Middle frontal gyrus (tissue), 1 donor: Measurements from ENCODE around the gene WFIKKN2.
"Not testable (repeated sequence)": the region's sequence is repeated elsewhere in the genome, so short reads cannot be mapped to it uniquely, and the experiment has no call there.

Experiments used
- DNase-seq: peaks from one replicate; pipeline ENCODE4 v3.0.0-alpha.2; 2015; ENCODE audit warnings: low spot score; ENCODE audit errors: extremely low spot score

Gene WFIKKN2

GRCh38 chr17:50850640-50851039 lies 15.3 kb downstream of the WFIKKN2 start:
- no peak for DNase-seq

GRCh38 chr17:50853015-50853615 lies 17.7 kb downstream of the WFIKKN2 start:
- DNase-seq = no peak

GRCh38 chr17:50853781-50854180 lies 18.4 kb downstream of the WFIKKN2 start:
- DNase-seq = no peak

GRCh38 chr17:50855708-50856330 lies 20.4 kb downstream of the WFIKKN2 start:
- no peak for DNase-seq

- no peak for DNase-seq
These were observed 21.0 kb downstream of the WFIKKN2 start for GRCh38 chr17:50856431-50856830.

- no peak for DNase-seq
These were observed 23.3 kb downstream of the WFIKKN2 start for GRCh38 chr17:50858486-50859225.

GRCh38 chr17:50859727-50860126 lies 24.3 kb downstream of the WFIKKN2 start:
- not testable (repeated sequence) for DNase-seq

GRCh38 chr17:50861334-50861676 lies 25.9 kb downstream of the WFIKKN2 start:
- no peak for DNase-seq

- DNase-seq = no peak
These were observed 26.6 kb downstream of the WFIKKN2 start for GRCh38 chr17:50861822-50862528.

GRCh38 chr17:50863221-50863843 lies 27.9 kb downstream of the WFIKKN2 start:
- DNase-seq = no peak

- DNase-seq = no peak
These were observed 28.5 kb downstream of the WFIKKN2 start for GRCh38 chr17:50863931-50864330.

- DNase-seq = no peak
These were observed 29.3 kb downstream of the WFIKKN2 start for GRCh38 chr17:50864747-50865059.

GRCh38 chr17:50865060-50865867 lies 29.9 kb downstream of the WFIKKN2 start:
- DNase-seq = no peak

- DNase-seq = no peak
These were observed 30.5 kb downstream of the WFIKKN2 start for GRCh38 chr17:50865868-50866260.

GRCh38 chr17:50866261-50866949 lies 31.0 kb downstream of the WFIKKN2 start, which contains the start of gene TOB1:
TSS of gene TOB1 (minus strand) at chr17:50866354. CDS start at chr17:50864017, 2,337 bp downstream.
- peak; percentile 95 for DNase-seq

GRCh38 chr17:50866950-50867362 lies 31.6 kb downstream of the WFIKKN2 start:
- no peak for DNase-seq

- peak; percentile 96 for DNase-seq
These were observed 32.2 kb downstream of the WFIKKN2 start for GRCh38 chr17:50867363-50868139.

GRCh38 chr17:50868140-50868438 lies 32.7 kb downstream of the WFIKKN2 start:
- no peak for DNase-seq

- DNase-seq = no peak
These were observed 33.2 kb downstream of the WFIKKN2 start for GRCh38 chr17:50868602-50869001.

- no peak for DNase-seq
These were observed 36.0 kb downstream of the WFIKKN2 start for GRCh38 chr17:50871364-50871763.
